SU-DHL-6 (cell line): Measurements from ENCODE around the gene SFI1.

ENCODE experiments used
- EZH2phosphoT487 ChIP-seq: fragments of 200-600 bp; sonication (generic), shearing (Covaris generic); conservative IDR thresholded peaks from 2 replicates; pipeline ENCODE4 v1.6.1; 2018; ENCODE audit warnings: mild to moderate bottlenecking, antibody characterized with exemption, low read length, moderate library complexity, mixed read lengths
- TF ChIP-seq, protein P1 (sequence below): fragments of 200-600 bp; sonication (generic); IDR thresholded peaks from one replicate; pipeline ENCODE4 v1.5.1; 2017; ENCODE audit warnings: antibody characterized with exemption, mild to moderate bottlenecking, low read length, moderate library complexity; ENCODE audit not compliant: insufficient read depth, poor library complexity, severe bottlenecking

GRCh38 chr22:31537019-31537535 is 40.7 kb downstream of the SFI1 start:
- TF ChIP-seq, protein P1, sequence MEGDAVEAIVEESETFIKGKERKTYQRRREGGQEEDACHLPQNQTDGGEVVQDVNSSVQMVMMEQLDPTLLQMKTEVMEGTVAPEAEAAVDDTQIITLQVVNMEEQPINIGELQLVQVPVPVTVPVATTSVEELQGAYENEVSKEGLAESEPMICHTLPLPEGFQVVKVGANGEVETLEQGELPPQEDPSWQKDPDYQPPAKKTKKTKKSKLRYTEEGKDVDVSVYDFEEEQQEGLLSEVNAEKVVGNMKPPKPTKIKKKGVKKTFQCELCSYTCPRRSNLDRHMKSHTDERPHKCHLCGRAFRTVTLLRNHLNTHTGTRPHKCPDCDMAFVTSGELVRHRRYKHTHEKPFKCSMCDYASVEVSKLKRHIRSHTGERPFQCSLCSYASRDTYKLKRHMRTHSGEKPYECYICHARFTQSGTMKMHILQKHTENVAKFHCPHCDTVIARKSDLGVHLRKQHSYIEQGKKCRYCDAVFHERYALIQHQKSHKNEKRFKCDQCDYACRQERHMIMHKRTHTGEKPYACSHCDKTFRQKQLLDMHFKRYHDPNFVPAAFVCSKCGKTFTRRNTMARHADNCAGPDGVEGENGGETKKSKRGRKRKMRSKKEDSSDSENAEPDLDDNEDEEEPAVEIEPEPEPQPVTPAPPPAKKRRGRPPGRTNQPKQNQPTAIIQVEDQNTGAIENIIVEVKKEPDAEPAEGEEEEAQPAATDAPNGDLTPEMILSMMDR = no peak
- TF ChIP-seq EZH2phosphoT487 = no peak
